WI38 (cell line): ENCODE results near the gene PIGH.
"Not testable (repeated sequence)": the region's sequence is repeated elsewhere in the genome, so short reads cannot be mapped to it uniquely, and the experiment has no call there.

Source experiments
- H3K4me3 ChIP-seq: 2 replicates; pipeline ENCODE4 v1.5.1; 2011; ENCODE audit warnings: low read depth, mild to moderate bottlenecking, control low read depth, low read length
- TF ChIP-seq, protein P1 (sequence below): IDR thresholded peaks from 2 replicates; pipeline ENCODE4 v1.5.1; 2012; ENCODE audit warnings: low read depth, mild to moderate bottlenecking, control low read depth, low read length

The PIGH gene

GRCh38 chr14:67638642-67639041, 38.6 kb upstream of the PIGH start:
- H3K4me3 ChIP-seq, result no peak overlapping the region
- TF ChIP-seq, protein P1, sequence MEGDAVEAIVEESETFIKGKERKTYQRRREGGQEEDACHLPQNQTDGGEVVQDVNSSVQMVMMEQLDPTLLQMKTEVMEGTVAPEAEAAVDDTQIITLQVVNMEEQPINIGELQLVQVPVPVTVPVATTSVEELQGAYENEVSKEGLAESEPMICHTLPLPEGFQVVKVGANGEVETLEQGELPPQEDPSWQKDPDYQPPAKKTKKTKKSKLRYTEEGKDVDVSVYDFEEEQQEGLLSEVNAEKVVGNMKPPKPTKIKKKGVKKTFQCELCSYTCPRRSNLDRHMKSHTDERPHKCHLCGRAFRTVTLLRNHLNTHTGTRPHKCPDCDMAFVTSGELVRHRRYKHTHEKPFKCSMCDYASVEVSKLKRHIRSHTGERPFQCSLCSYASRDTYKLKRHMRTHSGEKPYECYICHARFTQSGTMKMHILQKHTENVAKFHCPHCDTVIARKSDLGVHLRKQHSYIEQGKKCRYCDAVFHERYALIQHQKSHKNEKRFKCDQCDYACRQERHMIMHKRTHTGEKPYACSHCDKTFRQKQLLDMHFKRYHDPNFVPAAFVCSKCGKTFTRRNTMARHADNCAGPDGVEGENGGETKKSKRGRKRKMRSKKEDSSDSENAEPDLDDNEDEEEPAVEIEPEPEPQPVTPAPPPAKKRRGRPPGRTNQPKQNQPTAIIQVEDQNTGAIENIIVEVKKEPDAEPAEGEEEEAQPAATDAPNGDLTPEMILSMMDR, result no peak

DNA sequence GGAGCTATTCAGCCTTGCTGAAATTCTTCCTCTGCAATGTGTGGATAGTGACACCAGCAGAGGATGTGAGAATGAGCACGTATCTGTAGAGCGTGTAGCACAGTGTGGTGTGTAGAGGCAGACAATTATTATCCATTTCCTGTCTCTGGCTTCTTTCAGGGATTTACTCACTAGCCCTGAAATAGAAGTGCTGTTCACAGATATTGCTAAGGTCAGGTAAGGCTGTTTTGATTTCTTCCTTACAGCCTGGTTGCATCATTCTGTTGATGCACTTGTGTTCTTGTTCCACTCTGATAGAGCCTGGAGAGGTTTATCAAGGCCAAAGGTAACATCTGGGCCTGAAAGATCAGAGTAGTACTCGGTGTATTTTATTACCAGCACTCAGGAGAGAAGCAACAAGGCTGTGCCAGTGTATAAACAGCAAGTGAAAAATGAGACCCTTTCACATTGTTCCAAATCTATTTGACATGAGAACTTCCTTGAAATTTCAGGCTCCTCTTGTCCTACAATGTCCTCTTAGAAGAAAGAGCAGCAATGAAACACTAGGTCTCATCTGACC, 36.4 kb upstream of the PIGH start:
- TF ChIP-seq, protein P1, result no peak
- no peak overlapping the region for H3K4me3 ChIP-seq

DNA sequence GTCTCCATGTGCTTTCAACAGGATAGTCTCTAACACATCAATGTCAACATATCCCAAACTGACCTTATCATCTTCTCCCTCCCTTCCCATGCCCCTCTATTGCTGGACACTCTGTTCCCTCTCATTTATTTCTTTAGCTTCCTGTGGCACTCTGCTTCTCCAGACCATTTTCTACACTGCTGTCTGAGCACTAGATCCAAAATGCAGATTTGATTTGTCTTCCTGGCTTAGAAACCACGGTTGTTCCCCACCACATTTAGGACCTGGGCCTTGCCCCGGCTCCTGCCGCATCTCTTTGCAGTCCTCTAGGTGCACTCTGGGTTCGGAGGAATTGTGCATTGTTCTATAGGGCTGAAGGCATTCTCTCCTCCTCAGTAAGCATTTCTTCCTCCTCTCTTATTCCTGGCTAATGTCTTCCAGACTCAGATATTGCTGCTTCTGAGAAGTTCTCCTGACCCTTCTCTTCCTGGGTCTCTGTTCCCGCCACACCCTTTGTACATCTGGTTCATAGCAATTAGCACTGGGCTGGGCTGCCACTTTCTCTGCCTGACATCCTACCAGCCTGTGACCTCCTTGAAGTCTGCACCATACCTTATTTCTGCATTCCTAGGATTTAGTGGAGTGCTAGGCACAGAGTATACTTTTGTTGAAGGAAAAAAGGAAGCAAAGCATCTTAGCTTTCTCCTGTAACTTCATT, 33.5 kb upstream of the PIGH start:
- TF ChIP-seq, protein P1, result no peak
- H3K4me3 ChIP-seq, result no peak overlapping the region

- H3K4me3 ChIP-seq, result no peak overlapping the region
- TF ChIP-seq, protein P1, result no peak
These were observed 30.9 kb upstream of the PIGH start for GRCh38 chr14:67630938-67631337.

- H3K4me3 ChIP-seq, result no peak overlapping the region
These were observed 30.1 kb upstream of the PIGH start for GRCh38 chr14:67630186-67630585.

DNA sequence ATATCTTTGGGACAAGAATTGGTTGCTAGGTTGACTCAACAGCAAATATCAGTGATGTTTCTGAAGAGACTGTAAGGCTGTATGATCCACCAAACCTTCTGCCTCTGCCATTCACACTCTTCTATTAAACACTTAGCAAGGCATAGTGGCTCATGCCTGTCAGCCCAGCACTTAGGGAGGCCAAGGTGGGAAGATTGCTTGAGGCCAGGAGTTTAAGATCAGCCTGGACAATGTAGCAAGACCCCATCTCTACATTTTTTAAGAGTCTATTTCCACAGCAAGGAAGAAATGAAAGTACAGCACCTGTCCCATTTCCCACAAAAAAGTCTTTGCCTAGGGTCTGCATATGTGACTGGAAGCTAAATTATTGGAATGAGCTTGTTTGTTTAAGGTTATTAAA, 27.5 kb upstream of the PIGH start:
- TF ChIP-seq, protein P1, result no peak
- H3K4me3 ChIP-seq, result no peak overlapping the region

More at GRCh38 chr14:67630186-67630585, 30.1 kb upstream of the PIGH start:
- TF ChIP-seq, protein P1, result no peak

- not testable (repeated sequence) for H3K4me3 ChIP-seq
These were observed 26.1 kb upstream of the PIGH start for GRCh38 chr14:67626131-67626530.
